ENCODE data around the gene ZMAT3.

Gene ZMAT3

GRCh38 chr3:179073816-179074215, 2.2 kb upstream of the ZMAT3 start:
- H3K27me3 ChIP-seq (ENCODE audit: insufficient read depth, poor library complexity, severe bottlenecking), result no peaks in the 10 kb centered on the region
- TF ChIP-seq POLR2AphosphoS5 (IDR thresholded peaks at IDR 0.05; ENCODE audit: low read depth) (no peak), GABPA (IDR thresholded peaks at IDR 0.05; ENCODE audit: low read depth) (no peak), CTCF (IDR thresholded peaks at IDR 0.05; ENCODE audit: insufficient read depth, low read length) (no peak), SPI1 (IDR thresholded peaks at IDR 0.05; ENCODE audit: borderline replicate concordance, low read depth) (no peak), REST (IDR thresholded peaks at IDR 0.05; ENCODE audit: insufficient replicate concordance, low read depth) (no peak)
- no peak overlapping the region for H3K27ac ChIP-seq (replicated peaks)
- H3K4me3 ChIP-seq (replicated peaks; ENCODE audit: insufficient read depth, low read length), result no peak overlapping the region
- DNase-seq (ENCODE audit: low read depth in 1 of 2, low spot score in 1 of 2), result no peak

GRCh38 chr3:179072100-179072438, 460 bp upstream of the ZMAT3 start:
- H3K27ac ChIP-seq (replicated peaks), result peak overlapping the region; percentile 76
- DNase-seq (ENCODE audit: low read depth in 1 of 2, low spot score in 1 of 2), result peak; percentile 28 to 51
- TF ChIP-seq CTCF (IDR thresholded peaks at IDR 0.05; ENCODE audit: insufficient read depth, low read length) (no peak), SPI1 (IDR thresholded peaks at IDR 0.05; ENCODE audit: borderline replicate concordance, low read depth) (peak; percentile 70), GABPA (IDR thresholded peaks at IDR 0.05; ENCODE audit: low read depth) (peak; percentile 14; the same call in 1 of the 2 replicates)

GRCh38 chr3:179071027-179071322, 634 bp downstream of the ZMAT3 start:
- DNase-seq (ENCODE audit: low read depth in 1 of 2, low spot score in 1 of 2), result no peak
- Histone ChIP-seq H3K27me3 (ENCODE audit: insufficient read depth, poor library complexity, severe bottlenecking) (no peaks in the 10 kb centered on the region), H3K4me3 (replicated peaks; ENCODE audit: insufficient read depth, low read length) (peak overlapping the region; percentile 91), H3K27ac (replicated peaks) (no peak overlapping the region; the same call in 1 of the 2 replicates)
- TF ChIP-seq CTCF (IDR thresholded peaks at IDR 0.05; ENCODE audit: insufficient read depth, low read length) (no peak), GABPA (IDR thresholded peaks at IDR 0.05; ENCODE audit: low read depth) (no peak), REST (IDR thresholded peaks at IDR 0.05; ENCODE audit: insufficient replicate concordance, low read depth) (no peak), POLR2AphosphoS5 (IDR thresholded peaks at IDR 0.05; ENCODE audit: low read depth) (no peak), SPI1 (IDR thresholded peaks at IDR 0.05; ENCODE audit: borderline replicate concordance, low read depth) (no peak)

More at GRCh38 chr3:179072100-179072438, 460 bp upstream of the ZMAT3 start:
- H3K27me3 ChIP-seq (ENCODE audit: insufficient read depth, poor library complexity, severe bottlenecking), result no peaks in the 10 kb centered on the region
- H3K4me3 ChIP-seq (replicated peaks; ENCODE audit: insufficient read depth, low read length), result peak overlapping the region; percentile 91

GRCh38 chr3:179069762-179070390, 1.7 kb downstream of the ZMAT3 start:
- DNase-seq (ENCODE audit: low read depth in 1 of 2, low spot score in 1 of 2), result no peak
- H3K4me3 ChIP-seq (replicated peaks; ENCODE audit: insufficient read depth, low read length), result no peak overlapping the region
- H3K27ac ChIP-seq (replicated peaks), result no peak overlapping the region

More at GRCh38 chr3:179069762-179070390, 1.7 kb downstream of the ZMAT3 start:
- TF ChIP-seq CTCF (IDR thresholded peaks at IDR 0.05; ENCODE audit: insufficient read depth, low read length) (no peak), GABPA (IDR thresholded peaks at IDR 0.05; ENCODE audit: low read depth) (no peak), SPI1 (IDR thresholded peaks at IDR 0.05; ENCODE audit: borderline replicate concordance, low read depth) (no peak), REST (IDR thresholded peaks at IDR 0.05; ENCODE audit: insufficient replicate concordance, low read depth) (no peak), POLR2AphosphoS5 (IDR thresholded peaks at IDR 0.05; ENCODE audit: low read depth) (no peak)
- H3K27me3 ChIP-seq (ENCODE audit: insufficient read depth, poor library complexity, severe bottlenecking), result no peaks in the 10 kb centered on the region
